ENCODE data around the gene FEZF1.

The FEZF1 gene

GRCh38 chr7:122304319-122304975, at the start of gene FEZF1:
Gene FEZF1, minus strand, starts transcription at chr7:122304750. Its CDS starts 313 bp downstream, at chr7:122304437.
- no peak for DNase-seq

- no peak for DNase-seq
Observed at GRCh38 chr7:122352454-122352853, 47.9 kb upstream of the FEZF1 start.

- no peak for DNase-seq
Observed at GRCh38 chr7:122350701-122351100, 46.2 kb upstream of the FEZF1 start.

- no peak for DNase-seq
Observed at GRCh38 chr7:122344303-122344620, 39.7 kb upstream of the FEZF1 start.

- DNase-seq = no peak
Observed at GRCh38 chr7:122343601-122344302, 39.2 kb upstream of the FEZF1 start.

GRCh38 chr7:122340427-122340826, 35.9 kb upstream of the FEZF1 start:
- DNase-seq = no peak

GRCh38 chr7:122339145-122339904, 34.8 kb upstream of the FEZF1 start:
- DNase-seq = no peak

GRCh38 chr7:122337011-122337410, 32.5 kb upstream of the FEZF1 start:
- DNase-seq = no peak

GRCh38 chr7:122329145-122329802, 24.7 kb upstream of the FEZF1 start:
- DNase-seq = no peak

- DNase-seq = no peak
Observed at GRCh38 chr7:122327969-122328368, 23.4 kb upstream of the FEZF1 start.

GRCh38 chr7:122316467-122317388, 12.2 kb upstream of the FEZF1 start:
- DNase-seq = no peak

GRCh38 chr7:122315507-122316466, 11.2 kb upstream of the FEZF1 start:
- DNase-seq = no peak

- DNase-seq = no peak
Observed at GRCh38 chr7:122314284-122314683, 9.7 kb upstream of the FEZF1 start.

- no peak for DNase-seq
Observed at GRCh38 chr7:122312789-122313188, 8.2 kb upstream of the FEZF1 start.

GRCh38 chr7:122311734-122312450, 7.3 kb upstream of the FEZF1 start:
- no peak for DNase-seq

- no peak for DNase-seq
Observed at GRCh38 chr7:122311050-122311700, 6.6 kb upstream of the FEZF1 start.

- no peak for DNase-seq
Observed at GRCh38 chr7:122310119-122311021, 5.8 kb upstream of the FEZF1 start.

GRCh38 chr7:122309421-122309820, 4.9 kb upstream of the FEZF1 start:
- DNase-seq = no peak

GRCh38 chr7:122307228-122307621, 2.7 kb upstream of the FEZF1 start:
- no peak for DNase-seq

All from hematopoietic multipotent progenitor cell treated with erythropoietin and hydrocortisone succinate and interleukin-3 and kit ligand, for 8 days (in vitro differentiated cells).